H1 (cell line): Measurements from ENCODE around the gene LTB4R. TPM values are rescaled to one million over a fixed set of nuclear protein-coding genes. Genes with fewer than 3 reads are reported as not detected.

ENCODE experiments used
- CTCF ChIA-PET: fragments of 300-600 bp; sonication (Branson Sonifier 250); formaldehyde crosslinking; loops from one replicate; lab custom pipeline; 2021; ENCODE audit not compliant: partially characterized antibody; lab: Charles Lee
- POLR2A ChIA-PET: fragments of 300-600 bp; sonication (Branson Sonifier 250); formaldehyde crosslinking; loops from one replicate; lab custom pipeline; 2021; ENCODE audit warnings: inconsistent platforms; ENCODE audit not compliant: partially characterized antibody; lab: Charles Lee
- DNase-seq, 2 experiments: peaks; one replicate each; pipeline versions ENCODE4 v3.0.0 to v3.0.0-alpha.2; 2010 to 2022; ENCODE audit warnings: low spot score in 2 of 2, low read depth in 1 of 2, mixed read lengths in 1 of 2
- FAIRE-seq: peaks from 2 replicates; lab custom pipeline; 2011; peaks lifted over from hg19 to GRCh38; lab: Jason Lieb, UNC
- H2AFZ ChIP-seq: 2 replicates; pipeline ENCODE4 v1.8.1; 2012; ENCODE audit warnings: low read length, inconsistent platforms
- H2AK5ac ChIP-seq: 2 replicates; pipeline ENCODE4 v1.6.1; 2013; ENCODE audit warnings: low read depth, low read length
- H2BK120ac ChIP-seq: replicated peaks from 2 replicates; pipeline ENCODE3; 2013; ENCODE audit warnings: low read depth, low read length, inconsistent platforms
- H2BK12ac ChIP-seq: 2 replicates; pipeline ENCODE4 v1.6.1; 2013; ENCODE audit warnings: low read depth, low read length
- H2BK15ac ChIP-seq: 2 replicates; pipeline ENCODE4 v1.6.1; 2013; ENCODE audit warnings: low read length
- H2BK20ac ChIP-seq: 2 replicates; pipeline ENCODE4 v1.6.1; 2013; ENCODE audit warnings: low read length
- H2BK5ac ChIP-seq: 2 replicates; pipeline ENCODE4 v1.6.1; 2013; ENCODE audit warnings: low read depth, low read length
- H3K14ac ChIP-seq: 2 replicates; pipeline ENCODE4 v1.6.1; 2013; ENCODE audit warnings: inconsistent platforms; ENCODE audit not compliant: insufficient read length
- H3K18ac ChIP-seq: 2 replicates; pipeline ENCODE4 v1.6.1; 2013; ENCODE audit warnings: low read length; ENCODE audit errors: extremely low read depth
- H3K23ac ChIP-seq: 2 replicates; pipeline ENCODE4 v1.6.1; 2013; ENCODE audit warnings: inconsistent platforms; ENCODE audit not compliant: insufficient read length
- H3K23me2 ChIP-seq: 2 replicates; pipeline ENCODE4 v1.6.1; 2013; ENCODE audit warnings: low read depth, low read length
- H3K27ac ChIP-seq: 2 replicates; pipeline ENCODE4 v1.6.1; 2011; ENCODE audit warnings: low read depth, low read length, inconsistent platforms
- H3K27me3 ChIP-seq, 4 experiments: replicated peaks in 1 of 4; 1 replicate in 1 of 4; 2 replicates in 3 of 4; pipeline versions ENCODE4 v1.6.1 to v1.8.1; 2011 to 2013; ENCODE audit warnings: low read length in 3 of 4, mild to moderate bottlenecking in 3 of 4, inconsistent platforms in 2 of 4, mixed read lengths in 2 of 4, moderate library complexity in 1 of 4; ENCODE audit not compliant: control insufficient read depth in 3 of 4, insufficient read depth in 3 of 4; ENCODE audit errors: extremely low read depth in 1 of 4
- H3K36me3 ChIP-seq, 4 experiments: 2 replicates each; pipeline versions ENCODE4 v1.6.1 to v1.8.1; 2011 to 2013; ENCODE audit warnings: mild to moderate bottlenecking in 4 of 4, low read length in 3 of 4, moderate library complexity in 2 of 4, control low read depth in 1 of 4, inconsistent platforms in 1 of 4; ENCODE audit not compliant: insufficient read depth in 4 of 4, control insufficient read depth in 2 of 4
- H3K4ac ChIP-seq: replicated peaks from 2 replicates; pipeline ENCODE3; 2013; ENCODE audit warnings: low read length, low read depth, mixed read lengths, inconsistent platforms; ENCODE audit not compliant: insufficient read length
- H3K4me1 ChIP-seq, 4 experiments: replicated peaks in 1 of 4; 1 replicate in 1 of 4; 2 replicates in 3 of 4; pipeline versions ENCODE4 v1.6.1 to v1.8.1; 2011 to 2013; ENCODE audit warnings: low read length in 3 of 4, inconsistent platforms in 2 of 4, mixed read lengths in 1 of 4; ENCODE audit not compliant: insufficient read depth in 4 of 4, control insufficient read depth in 3 of 4
- H3K4me2 ChIP-seq, 2 experiments: 2 replicates each; pipeline versions ENCODE4 v1.6.1 to v1.8.1; 2011 to 2013; ENCODE audit warnings: low read depth in 2 of 2, low read length in 2 of 2, control low read depth in 1 of 2, inconsistent platforms in 1 of 2, mild to moderate bottlenecking in 1 of 2; ENCODE audit not compliant: insufficient read depth in 1 of 2
- H3K4me3 ChIP-seq, 4 experiments: fragments of 200-600, 300-600 bp in 1 of 4; sonication (generic), shearing (Covaris generic), sonication (Bioruptor Twin) in 1 of 4; 2 replicates each; pipeline versions ENCODE4 v1.5.1 to v1.8.1; 2011 to 2016; ENCODE audit warnings: low read length in 4 of 4, low read depth in 3 of 4, control low read depth in 2 of 4, inconsistent platforms in 2 of 4, mild to moderate bottlenecking in 2 of 4, mixed read lengths in 1 of 4, moderate library complexity in 1 of 4; ENCODE audit not compliant: insufficient read depth in 2 of 4; ENCODE audit errors: extremely low read depth in 1 of 4
- H3K56ac ChIP-seq: replicated peaks from 2 replicates; pipeline ENCODE3; 2013; ENCODE audit warnings: low read depth, mild to moderate bottlenecking, mixed read lengths, low read length, inconsistent platforms; ENCODE audit not compliant: insufficient read length
- H3K79me1 ChIP-seq: 2 replicates; pipeline ENCODE4 v1.6.1; 2013; ENCODE audit warnings: low read depth, low read length, control low read depth
- H3K79me2 ChIP-seq, 2 experiments: 2 replicates each; pipeline versions ENCODE4 v1.6.1 to v1.8.1; 2012 to 2013; ENCODE audit warnings: low read length in 2 of 2, mild to moderate bottlenecking in 2 of 2, inconsistent platforms in 1 of 2; ENCODE audit not compliant: insufficient read depth in 2 of 2, control insufficient read depth in 1 of 2
- H3K9ac ChIP-seq, 4 experiments: replicated peaks in 1 of 4; 1 replicate in 1 of 4; 2 replicates in 3 of 4; pipeline versions ENCODE4 v1.6.1 to v1.8.1; 2011 to 2013; ENCODE audit warnings: low read depth in 3 of 4, low read length in 3 of 4, control low read depth in 2 of 4, mild to moderate bottlenecking in 2 of 4, moderate library complexity in 2 of 4, inconsistent platforms in 1 of 4; ENCODE audit errors: extremely low read depth in 1 of 4
- H3K9me3 ChIP-seq, 2 experiments: 2 replicates each; pipeline versions ENCODE4 v1.6.1 to v1.8.1; 2012 to 2013; ENCODE audit warnings: mild to moderate bottlenecking in 2 of 2, moderate library complexity in 2 of 2, control low read depth in 1 of 2, inconsistent platforms in 1 of 2, low read depth in 1 of 2, low read length in 1 of 2, mixed read lengths in 1 of 2; ENCODE audit not compliant: insufficient read depth in 2 of 2
- H4K20me1 ChIP-seq, 2 experiments: replicated peaks in 1 of 2; 2 replicates each; pipeline versions ENCODE3 to v1.8.1; 2011 to 2013; ENCODE audit warnings: inconsistent platforms in 2 of 2, low read length in 2 of 2, mild to moderate bottlenecking in 1 of 2; ENCODE audit not compliant: insufficient read depth in 2 of 2, control insufficient read depth in 1 of 2
- H4K5ac ChIP-seq: 2 replicates; pipeline ENCODE4 v1.6.1; 2013; ENCODE audit warnings: low read length, low read depth, mixed read lengths, inconsistent platforms; ENCODE audit not compliant: insufficient read length
- H4K8ac ChIP-seq: 2 replicates; pipeline ENCODE4 v1.8.0; 2013; ENCODE audit warnings: mild to moderate bottlenecking, moderate library complexity, low read length, inconsistent platforms; ENCODE audit not compliant: insufficient read depth; ENCODE audit errors: extremely low read depth
- H4K91ac ChIP-seq: replicated peaks from 2 replicates; pipeline ENCODE3; 2013; ENCODE audit warnings: low read length, mixed read lengths, inconsistent platforms; ENCODE audit not compliant: insufficient read length
- BCL11A ChIP-seq, 2 experiments: IDR thresholded peaks; one replicate each; pipeline ENCODE4 v1.6.1; 2011; ENCODE audit warnings: low read depth in 2 of 2, low read length in 2 of 2, mild to moderate bottlenecking in 2 of 2
- CEBPB ChIP-seq: IDR thresholded peaks from 2 replicates; pipeline ENCODE4 v1.6.1; 2012; ENCODE audit warnings: low read depth, low read length
- CREB1 ChIP-seq: IDR thresholded peaks from 2 replicates; pipeline ENCODE4 v1.6.1; 2012; ENCODE audit warnings: inconsistent platforms
- EZH2 ChIP-seq: fragments of 200-600 bp; sonication (generic); IDR thresholded peaks from 2 replicates; pipeline ENCODE4 v1.7.1; 2012; ENCODE audit warnings: low read depth, mild to moderate bottlenecking, moderate library complexity, low read length, inconsistent platforms; ENCODE audit not compliant: severe bottlenecking
- HDAC6 ChIP-seq: IDR thresholded peaks from one replicate; pipeline ENCODE4 v1.7.1; 2012; ENCODE audit warnings: low read depth, mild to moderate bottlenecking, inconsistent platforms, low read length, moderate library complexity
- JUN ChIP-seq: IDR thresholded peaks from 2 replicates; pipeline ENCODE4 v1.6.1; 2011; ENCODE audit warnings: low read depth, mild to moderate bottlenecking, improper control_type of control experiment, low read length
- RAD21 ChIP-seq, 2 experiments: IDR thresholded peaks in 1 of 2; conservative IDR thresholded peaks in 1 of 2; 2 replicates each; pipeline ENCODE4 v1.6.1; 2011; ENCODE audit warnings: low read depth in 2 of 2, low read length in 2 of 2, improper control_type of control experiment in 1 of 2, inconsistent platforms in 1 of 2, mild to moderate bottlenecking in 1 of 2, moderate library complexity in 1 of 2
- RFX5 ChIP-seq: IDR thresholded peaks from 2 replicates; pipeline ENCODE4 v1.6.1; 2011; ENCODE audit warnings: low read depth, low read length, improper control_type of control experiment, borderline replicate concordance
- RXRA ChIP-seq: IDR thresholded peaks from 2 replicates; pipeline ENCODE4 v1.6.1; 2011; ENCODE audit warnings: low read depth, mild to moderate bottlenecking, low read length, moderate library complexity; ENCODE audit not compliant: insufficient read depth
- SIRT6 ChIP-seq: IDR thresholded peaks from one replicate; pipeline ENCODE4 v1.7.1; 2012; ENCODE audit warnings: low read length, inconsistent platforms
- SRF ChIP-seq: IDR thresholded peaks from 2 replicates; pipeline ENCODE4 v1.6.1; 2011; ENCODE audit warnings: mild to moderate bottlenecking, low read depth, low read length, moderate library complexity
- WGBS, 2 experiments: shearing (Covaris generic) in 1 of 2; methylation state at CpG; one replicate each; pipeline versions ENCODE4 v1.1.6 to v1.1.7; 2013 to 2015; ENCODE audit warnings: low lambda C conversion rate in 2 of 2, mixed read lengths in 2 of 2, inconsistent platforms in 1 of 2, low coverage in 1 of 2, missing lambda C conversion rate in 1 of 2; ENCODE audit not compliant: insufficient replicate concordance in 2 of 2, insufficient coverage in 1 of 2, insufficient read length in 1 of 2; ENCODE audit errors: extremely low coverage in 1 of 2, missing lambda C conversion rate in 1 of 2; 5-methylcytosine and 5-hydroxymethylcytosine counted together
- polyA plus RNA-seq, 7 experiments: library from polyadenylated mRNA; depleted of rRNA in 3 of 7; stranded (reverse) in 5 of 7; unstranded in 2 of 7; fragments of >200 nt in 5 of 7; fragments of 200-250 nt in 2 of 7; gene quantifications; 1 replicate in 5 of 7; 2 replicates in 1 of 7; 4 replicates in 1 of 7; pipeline versions ENCODE4 v1.2.1 to v1.2.3, GENCODE V29; 2011 to 2013; ENCODE audit warnings: missing spikeins in 2 of 7, mixed read lengths in 2 of 7
- total RNA-seq: library from RNA; stranded (reverse); fragmentation: NEBNext Ultra II Directional; extraction: Animal tissue kit (Norgen Biotek cat#: 25700); gene quantifications from 2 replicates; pipeline ENCODE4 v1.2.1, GENCODE V29; 2021
- TF ChIP-seq, protein P1 (sequence below): IDR thresholded peaks from 2 replicates; pipeline ENCODE4 v1.6.1; 2012; ENCODE audit warnings: inconsistent platforms

LTB4R gene
- total and polyA plus RNA-seq, 2 of the 8 experiments (the other 6 are each of a cell fraction or from before 2014, with no cell fraction given): 4.1 to 6.7 TPM

DNA sequence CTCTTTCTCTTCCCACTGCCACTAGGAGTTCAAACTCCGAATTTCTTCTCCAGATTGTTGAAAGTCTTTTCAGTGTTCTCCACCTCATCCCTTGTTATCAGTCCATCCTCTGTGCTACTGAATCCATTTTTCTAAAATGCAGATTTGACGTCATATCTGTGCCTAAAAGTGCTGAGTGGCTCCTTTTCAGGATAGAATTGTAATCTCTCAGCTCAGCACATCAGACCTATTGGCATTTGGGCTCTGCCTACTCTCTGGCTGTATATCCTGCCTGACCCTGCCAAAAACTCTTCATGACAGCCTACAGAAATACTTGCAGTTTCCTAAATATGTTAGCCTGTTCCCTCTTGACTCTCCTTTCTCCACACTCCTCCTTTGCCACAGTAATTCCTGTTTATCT lies 38.8 kb upstream of the LTB4R start:
- Histone ChIP-seq H4K5ac (no peak overlapping the region), H4K91ac (no peak overlapping the region), H3K18ac (no peak overlapping the region), H4K20me1 (peaks cover 0 to 2% of the 10 kb centered on the region in 2 experiments), H2BK15ac (no peak overlapping the region), H3K4me1 (peaks cover 0 to 4% (median 2%) of the 10 kb centered on the region in 4 experiments; a peak in 4 of 7 replicates), H3K4me3 (no peak overlapping the region), H4K8ac (no peak overlapping the region), H2BK12ac (no peak overlapping the region), H3K4me2 (no peak overlapping the region; a peak in 1 of 4 replicates), H2AK5ac (no peak overlapping the region), H2AFZ (no peak overlapping the region), H3K9ac (no peak overlapping the region), H2BK20ac (no peak overlapping the region), H3K23ac (no peak overlapping the region), H3K27ac (no peak overlapping the region), H3K14ac (no peak overlapping the region), H3K23me2 (peaks cover 4% of the 10 kb centered on the region), H3K4ac (no peak overlapping the region), H3K79me2 (no peaks in the 10 kb centered on the region), H2BK5ac (no peak overlapping the region), H3K9me3 (no peaks in the 10 kb centered on the region), H3K79me1 (no peaks in the 10 kb centered on the region), H2BK120ac (no peak overlapping the region), H3K56ac (no peak overlapping the region), H3K36me3 (no peaks in the 10 kb centered on the region; a peak in 1 of 8 replicates), H3K27me3 (no peaks in the 10 kb centered on the region; a peak in 1 of 7 replicates)
- POLR2A ChIA-PET: interaction anchor here (1.0 to 2.7 kb wide), 6 partner anchors 8 to 87 kb away, joined by 3 to 25 read pairs (median 10); partner anchors contain the start of genes CHMP4A and RIPK3
- WGBS, 2 experiments: 83% methylated on average over 2 of the region's 2 CpGs; no CpG with 5 or more reads in 1 of the 2 experiments
- CTCF ChIA-PET: interaction anchor here (0.7 to 8.6 kb wide), 12 partner anchors 11 to 155 kb away, joined by 3 to 94 read pairs (median 18); partner anchors contain the start of genes CIDEB, DHRS1, GMPR2 and LTB4R2
- FAIRE-seq (no peak), DNase-seq (no peak)
- TF ChIP-seq CREB1: no peak
- no peak for TF ChIP-seq EZH2
- no peak for TF ChIP-seq RFX5
- no peak for TF ChIP-seq SRF
- TF ChIP-seq CEBPB: no peak
- TF ChIP-seq SIRT6: no peak
- TF ChIP-seq JUN: no peak
- TF ChIP-seq RXRA: no peak
- TF ChIP-seq, protein P1, sequence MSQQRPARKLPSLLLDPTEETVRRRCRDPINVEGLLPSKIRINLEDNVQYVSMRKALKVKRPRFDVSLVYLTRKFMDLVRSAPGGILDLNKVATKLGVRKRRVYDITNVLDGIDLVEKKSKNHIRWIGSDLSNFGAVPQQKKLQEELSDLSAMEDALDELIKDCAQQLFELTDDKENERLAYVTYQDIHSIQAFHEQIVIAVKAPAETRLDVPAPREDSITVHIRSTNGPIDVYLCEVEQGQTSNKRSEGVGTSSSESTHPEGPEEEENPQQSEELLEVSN: no peak
- TF ChIP-seq HDAC6: no peak
- no peak for TF ChIP-seq BCL11A (IDR thresholded peaks at IDR 0.05; ENCODE audit: low read depth in 2 of 2, low read length in 2 of 2)
- TF ChIP-seq RAD21 (IDR thresholded peaks at IDR 0.05 in 1 of 2, conservative IDR thresholded peaks at IDR 0.05 in 1 of 2; ENCODE audit: low read depth in 2 of 2, low read length in 2 of 2): no peak
